MCF 10A (cell line): ENCODE measurements around the gene RGMA. TPM values are rescaled to one million over a fixed set of nuclear protein-coding genes. Genes with fewer than 3 reads are reported as not detected.

ENCODE experiments used
- BruUV-seq: library from RNA; stranded (reverse); fragments of 400-500 nt; replicated peaks from 2 replicates; lab custom pipeline; 2021; lab: Mats Ljungman, UMichigan
- CTCF ChIA-PET: fragments of 300-600 bp; sonication (Branson Sonifier 250); formaldehyde crosslinking; extraction: SDS; loops from one replicate; lab custom pipeline; 2021; ENCODE audit warnings: antibody characterized with exemption, inconsistent platforms; lab: Yijun Ruan, JAX
- POLR2A ChIA-PET: fragments of 300-600, 350-650 bp; sonication (Branson Sonifier 250); formaldehyde crosslinking; extraction: SDS; loops from one replicate; lab custom pipeline; 2020; ENCODE audit warnings: antibody characterized with exemption, inconsistent platforms; lab: Yijun Ruan, JAX
- DNase-seq: peaks from one replicate; pipeline ENCODE4 v3.0.0-alpha.2; 2018; ENCODE audit not compliant: unreplicated experiment
- H3K27ac Mint-ChIP-seq: one replicate; pipeline ENCODE4 v1.8.0; 2022; ENCODE audit warnings: mild to moderate bottlenecking, low read depth, mixed read lengths; ENCODE audit not compliant: unreplicated experiment
- H3K27me3 Mint-ChIP-seq: one replicate; pipeline ENCODE4 v1.8.0; 2022; ENCODE audit warnings: mixed read lengths; ENCODE audit not compliant: insufficient read depth, unreplicated experiment
- H3K36me3 Mint-ChIP-seq: one replicate; pipeline ENCODE4 v1.8.0; 2022; ENCODE audit warnings: mild to moderate bottlenecking, moderate library complexity, mixed read lengths; ENCODE audit not compliant: insufficient read depth, unreplicated experiment
- H3K4me1 Mint-ChIP-seq: one replicate; pipeline ENCODE4 v1.8.0; 2022; ENCODE audit warnings: mixed read lengths; ENCODE audit not compliant: insufficient read depth, unreplicated experiment
- H3K4me3 Mint-ChIP-seq: one replicate; pipeline ENCODE4 v1.8.0; 2022; ENCODE audit warnings: mild to moderate bottlenecking, moderate library complexity, mixed read lengths; ENCODE audit not compliant: unreplicated experiment
- H3K9me3 Mint-ChIP-seq: one replicate; pipeline ENCODE4 v1.8.0; 2022; ENCODE audit warnings: mixed read lengths; ENCODE audit not compliant: unreplicated experiment
- intact Hi-C: fragments of 100-400 bp; cut with micrococcal nuclease; formaldehyde crosslinking; loops from 2 replicates; pipeline ENCODE4 v1.14.1; 2022
- total RNA-seq: library from RNA; stranded (reverse); gene quantifications from 2 replicates; pipeline ENCODE4 v1.2.3, GENCODE V29; 2022
- TF ChIP-seq, protein P1 (sequence below): fragments of 200-600 bp; IDR thresholded peaks from one replicate; pipeline ENCODE4 v1.8.0; 2022; ENCODE audit warnings: antibody characterized with exemption, mild to moderate bottlenecking; ENCODE audit not compliant: unreplicated experiment

RGMA gene
- total RNA-seq, 1 experiment from 2014 or later, result 0.51 TPM

GRCh38 chr15:93029214-93029835 is 59.7 kb downstream of the RGMA start:
- Mint-ChIP-seq H3K27ac (peak overlapping the region; percentile 95), H3K36me3 (peaks cover 70% of the 10 kb centered on the region), H3K4me1 (peaks cover 38% of the 10 kb centered on the region), H3K9me3 (no peaks in the 10 kb centered on the region), H3K4me3 (peak overlapping the region; percentile 44), H3K27me3 (no peaks in the 10 kb centered on the region)
- TF ChIP-seq, protein P1, sequence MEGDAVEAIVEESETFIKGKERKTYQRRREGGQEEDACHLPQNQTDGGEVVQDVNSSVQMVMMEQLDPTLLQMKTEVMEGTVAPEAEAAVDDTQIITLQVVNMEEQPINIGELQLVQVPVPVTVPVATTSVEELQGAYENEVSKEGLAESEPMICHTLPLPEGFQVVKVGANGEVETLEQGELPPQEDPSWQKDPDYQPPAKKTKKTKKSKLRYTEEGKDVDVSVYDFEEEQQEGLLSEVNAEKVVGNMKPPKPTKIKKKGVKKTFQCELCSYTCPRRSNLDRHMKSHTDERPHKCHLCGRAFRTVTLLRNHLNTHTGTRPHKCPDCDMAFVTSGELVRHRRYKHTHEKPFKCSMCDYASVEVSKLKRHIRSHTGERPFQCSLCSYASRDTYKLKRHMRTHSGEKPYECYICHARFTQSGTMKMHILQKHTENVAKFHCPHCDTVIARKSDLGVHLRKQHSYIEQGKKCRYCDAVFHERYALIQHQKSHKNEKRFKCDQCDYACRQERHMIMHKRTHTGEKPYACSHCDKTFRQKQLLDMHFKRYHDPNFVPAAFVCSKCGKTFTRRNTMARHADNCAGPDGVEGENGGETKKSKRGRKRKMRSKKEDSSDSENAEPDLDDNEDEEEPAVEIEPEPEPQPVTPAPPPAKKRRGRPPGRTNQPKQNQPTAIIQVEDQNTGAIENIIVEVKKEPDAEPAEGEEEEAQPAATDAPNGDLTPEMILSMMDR, result no peak
- BruUV-seq, result no TSS peak
- POLR2A ChIA-PET, result interaction anchor here (0.6 to 3.3 kb wide), 16 partner anchors 11 to 1423 kb away, joined by 3 to 17 read pairs (median 4); no protein-coding TSS in a partner anchor
- peak; percentile 36 for DNase-seq
- intact Hi-C loops, result loop anchor here (2.0 to 10.0 kb wide), 2 partner anchors 225 to 1205 kb away; partner anchors contain the start of gene MCTP2
- CTCF ChIA-PET, result interaction anchor here (0.6 to 9.8 kb wide), 33 partner anchors 8 to 1107 kb away, joined by 3 to 117 read pairs (median 5); partner anchors contain the start of gene RGMA

- H3K4me3 Mint-ChIP-seq, result peak overlapping the region; percentile 44
- no TSS peak for BruUV-seq
- H3K9me3 Mint-ChIP-seq, result no peaks in the 10 kb centered on the region
- peak; percentile 98 for DNase-seq
- H3K27ac Mint-ChIP-seq, result peak overlapping the region; percentile 95
- H3K27me3 Mint-ChIP-seq, result no peaks in the 10 kb centered on the region
- CTCF ChIA-PET, result interaction anchor here (0.6 to 9.8 kb wide), 18 partner anchors 8 to 1103 kb away, joined by 3 to 117 read pairs (median 4); partner anchors contain the start of gene RGMA
- H3K36me3 Mint-ChIP-seq, result peaks cover 76% of the 10 kb centered on the region
- intact Hi-C loops, result loop anchor here (2.0 to 10.0 kb wide), 2 partner anchors 224 to 1206 kb away; partner anchors contain the start of gene MCTP2
- TF ChIP-seq, protein P1, result no peak
- POLR2A ChIA-PET, result interaction anchor here (0.6 to 3.3 kb wide), 16 partner anchors 11 to 1424 kb away, joined by 3 to 17 read pairs (median 4); no protein-coding TSS in a partner anchor
- peaks cover 38% of the 10 kb centered on the region for H3K4me1 Mint-ChIP-seq
Observed at GRCh38 chr15:93028632-93029213, 60.3 kb downstream of the RGMA start.

DNA sequence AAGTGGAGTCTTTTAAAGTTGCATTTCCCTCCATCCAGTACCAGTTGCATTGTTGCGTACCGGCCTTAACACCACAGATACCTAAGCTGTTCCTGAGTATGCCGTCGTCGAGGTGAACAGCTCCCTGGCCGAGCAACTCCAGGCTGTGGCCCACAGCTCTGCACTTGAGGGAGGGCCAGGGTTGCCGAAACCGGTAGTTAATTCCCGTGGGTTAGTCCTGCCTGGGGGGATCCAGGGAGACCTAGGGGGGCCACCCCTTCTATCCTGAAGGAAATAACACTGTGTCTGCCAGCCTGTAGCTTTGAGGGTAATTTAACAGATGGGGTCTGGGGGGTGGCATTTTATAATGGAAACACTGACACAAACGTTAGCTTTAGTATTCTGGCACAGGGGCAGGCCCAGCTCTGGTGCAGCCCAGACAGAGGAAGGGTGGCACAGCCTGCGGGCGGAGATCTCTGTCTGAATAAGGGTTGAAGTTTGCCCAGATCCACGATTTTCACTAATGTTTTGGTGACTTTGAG is 60.8 kb downstream of the RGMA start:
- CTCF ChIA-PET, result interaction anchor here (0.6 to 9.8 kb wide), 11 partner anchors 9 to 1104 kb away, joined by 3 to 117 read pairs (median 5); no protein-coding TSS in a partner anchor
- Mint-ChIP-seq H3K9me3 (no peaks in the 10 kb centered on the region), H3K27me3 (no peaks in the 10 kb centered on the region), H3K4me1 (peaks cover 41% of the 10 kb centered on the region), H3K36me3 (peaks cover 81% of the 10 kb centered on the region), H3K27ac (peak overlapping the region; percentile 95), H3K4me3 (peak overlapping the region; percentile 44)
- POLR2A ChIA-PET, result interaction anchor here (0.6 to 3.3 kb wide), 11 partner anchors 10 to 1092 kb away, joined by 3 to 17 read pairs (median 4); no protein-coding TSS in a partner anchor
- BruUV-seq, result no TSS peak
- intact Hi-C loops, result loop anchor here (2.0 to 10.0 kb wide), 2 partner anchors 223 to 1207 kb away; partner anchors contain the start of gene MCTP2
- TF ChIP-seq, protein P1, result no peak
- no peak for DNase-seq
